Measurements from ENCODE around the gene GLB1L2.

GRCh38 chr11:134382830-134383229 lies 51.0 kb downstream of the GLB1L2 start:
- no peak for TF ChIP-seq POLR2AphosphoS5 (IDR thresholded peaks at IDR 0.05; ENCODE audit: low read depth, low read length)
- no peak for TF ChIP-seq POLR2A (IDR thresholded peaks at IDR 0.05; ENCODE audit: low read depth, low read length)
- no peak for TF ChIP-seq SPI1 (IDR thresholded peaks at IDR 0.05; ENCODE audit: low read depth, low read length)
- no peak for TF ChIP-seq TAF1 (IDR thresholded peaks at IDR 0.05; ENCODE audit: low read depth, low read length)
- no peak for TF ChIP-seq PAX5 (IDR thresholded peaks at IDR 0.05; ENCODE audit: insufficient read depth, low read length, severe bottlenecking)
- TF ChIP-seq POU2F2 (IDR thresholded peaks at IDR 0.05; ENCODE audit: low read depth, low read length), result no peak
